Sciatic nerve (tissue), 2 donors: ENCODE results near the gene CNPY2. TPM values are rescaled to one million over a fixed set of nuclear protein-coding genes. Genes with fewer than 3 reads are reported as not detected.
A peak's percentile ranks its signal among the peaks of the same experiment; 100 is the strongest.
"Not testable (repeated sequence)": the region's sequence is repeated elsewhere in the genome, so short reads cannot be mapped to it uniquely, and the experiment has no call there.

Experiments
- ATAC-seq: fragments of 200-7000 bp; cut with Tn5 transposase; one replicate; pipeline ENCODE4 v1.9.1; 2020; ENCODE audit warnings: mild to moderate bottlenecking, moderate library complexity
- DNase-seq: peaks from one replicate; pipeline ENCODE4 v3.0.0-alpha.2; 2020; ENCODE audit warnings: low spot score
- intact Hi-C: fragments of 100-400 bp; cut with DNase I; formaldehyde crosslinking; loops from one replicate; pipeline ENCODE4 v1.14.2; 2022
- total RNA-seq: library from RNA; stranded (reverse); fragmentation: NEBNext Ultra II Directional; extraction: Animal tissue kit (Norgen Biotek cat#: 25700); gene quantifications from one replicate; pipeline ENCODE4 v1.2.1, GENCODE V29; 2021
- donor health status: DM: no; HTN: no; CAD: no.
- donor health status: DM: no; HTN: no; CAD: no.

CNPY2 gene
- 87.3 TPM for total RNA-seq

GRCh38 chr12:56315622-56316473, at the start of gene CNPY2:
Gene CNPY2, minus strand, starts transcription at chr12:56315988. Its CDS starts 771 bp downstream, at chr12:56315217.
- ATAC-seq, result peak; percentile 97
- intact Hi-C loops, result no loop called here
- peak; percentile 96 for DNase-seq

DNA sequence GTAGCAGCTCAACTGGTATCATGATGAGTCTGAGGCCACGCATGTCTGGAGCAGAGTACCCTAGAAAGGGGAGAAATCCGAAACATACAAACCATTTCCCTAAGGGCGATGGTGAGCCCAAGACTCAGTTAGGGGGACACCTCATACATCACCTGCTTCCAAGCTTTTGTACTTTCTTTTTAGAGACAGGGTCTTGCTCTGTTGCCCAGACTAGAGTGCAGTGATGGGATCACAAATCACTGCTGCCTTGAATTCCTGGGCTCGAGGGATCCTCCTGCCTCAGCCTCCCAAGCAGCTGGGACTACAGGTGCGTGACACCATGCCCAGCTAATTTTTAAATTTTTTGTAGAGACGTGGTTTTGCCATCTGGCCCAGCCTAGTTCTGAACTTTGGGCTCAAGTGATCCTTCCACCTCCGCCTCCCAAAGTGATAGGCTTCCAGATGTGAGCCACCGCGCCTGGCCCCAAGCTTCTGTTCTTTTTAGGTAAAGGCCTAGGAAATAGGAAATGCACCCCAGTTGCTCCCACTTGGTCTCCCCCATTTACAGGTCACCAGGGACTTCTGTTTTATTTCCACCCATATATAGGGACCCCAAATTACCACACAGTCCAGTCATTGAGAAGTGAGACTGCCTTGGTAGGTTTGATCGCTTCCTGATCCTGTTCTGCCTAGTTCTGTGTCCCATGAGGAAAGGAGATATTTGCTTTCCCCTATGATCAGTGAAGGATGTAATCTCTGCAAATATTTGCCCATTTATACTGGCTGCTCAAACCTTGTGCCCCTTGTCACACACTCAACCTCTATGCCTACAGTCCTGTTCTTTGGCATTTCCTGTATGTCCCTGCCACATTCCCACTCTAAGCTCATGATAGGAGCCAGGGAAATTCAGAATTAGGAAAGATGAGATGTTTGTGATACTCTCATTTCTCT, 46.6 kb upstream of the CNPY2 start, which contains the start of gene APOF:
Gene APOF (minus strand): TSS at position 728 of the 930 bp plus-strand sequence. CDS start 112 bp downstream, at position 616.
- intact Hi-C loops, result no loop called here
- DNase-seq (no peak), ATAC-seq (no peak)

DNA sequence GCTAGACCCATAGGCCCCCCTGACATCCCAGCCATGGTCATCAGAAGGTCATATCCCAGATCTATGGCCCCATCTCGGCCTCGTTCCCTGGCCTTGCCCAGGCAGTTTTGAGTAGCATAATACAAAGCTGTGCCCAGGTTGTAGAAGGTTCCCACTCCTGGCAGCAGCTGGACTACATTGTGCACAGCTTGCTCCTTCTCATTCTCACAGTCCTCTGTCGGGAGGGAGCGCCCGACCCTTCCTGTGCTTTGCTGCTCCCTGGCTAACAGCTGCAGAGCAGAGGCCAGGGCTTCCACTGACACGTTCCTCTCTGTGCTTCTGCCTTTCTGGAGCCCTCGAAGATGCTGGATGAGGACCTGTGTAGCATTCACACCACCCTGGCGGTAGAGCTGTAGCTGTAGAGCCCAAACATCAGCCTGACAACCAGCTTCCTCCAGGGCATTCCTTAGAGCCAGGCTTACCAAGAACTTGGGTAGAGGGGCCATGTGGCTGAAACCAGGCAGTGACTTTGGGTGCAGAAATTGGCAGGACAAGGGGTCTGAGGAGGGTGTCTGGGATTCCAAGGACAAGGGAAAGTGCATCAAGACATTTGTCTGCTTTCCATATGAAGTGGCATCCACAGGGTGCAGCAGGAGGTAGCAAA, 45.8 kb upstream of the CNPY2 start:
- no peak for DNase-seq
- intact Hi-C loops, result no loop called here

DNA sequence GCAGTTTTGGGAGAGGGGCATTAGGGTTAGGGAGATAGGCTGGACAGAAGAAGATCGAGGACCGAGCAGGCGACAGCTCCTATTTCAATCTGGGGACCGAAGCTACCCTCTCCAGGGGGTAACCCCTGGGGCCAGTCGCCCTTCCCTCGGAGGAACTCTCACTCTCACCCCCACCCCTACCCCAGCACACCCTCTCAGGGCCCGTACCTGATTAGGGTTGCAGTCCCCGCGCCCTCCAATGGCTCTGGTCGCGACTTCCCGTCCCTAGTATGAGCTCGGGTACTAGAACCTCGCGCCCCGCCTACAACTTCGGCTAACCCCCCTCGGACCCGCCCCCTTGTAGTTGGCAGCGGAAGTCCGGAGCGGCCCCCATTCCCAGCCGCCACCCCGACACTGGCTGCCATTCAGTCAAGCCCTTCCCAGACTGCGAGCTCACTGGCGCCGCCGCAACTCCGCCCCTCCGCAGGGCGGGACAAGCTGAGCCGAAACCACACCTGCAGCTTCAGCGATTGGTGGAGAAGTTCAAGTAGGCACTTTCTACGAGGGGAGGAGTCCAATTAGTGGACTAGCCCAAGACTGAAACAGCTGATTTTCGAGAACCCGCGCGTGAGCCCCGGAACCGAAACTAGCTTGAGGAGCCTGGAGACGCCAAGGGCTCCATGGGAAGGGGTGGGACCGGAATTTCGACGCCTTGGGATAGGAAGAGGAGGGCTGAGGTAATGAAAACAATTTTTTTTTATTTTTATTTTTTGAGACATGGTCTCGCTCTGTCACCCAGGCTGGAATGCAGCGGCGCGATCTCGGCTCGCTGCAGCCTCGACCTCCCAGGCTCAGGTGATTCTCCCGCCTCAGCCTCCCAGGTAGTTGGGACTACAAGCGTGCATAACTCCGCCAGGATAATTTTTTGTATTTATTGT, 44.3 kb upstream of the CNPY2 start, which contains the start of gene STAT2:
Gene STAT2 (minus strand): TSS at position 257 of the 917 bp plus-strand sequence. CDS start 3,536 bp downstream, outside the sequence.
- ATAC-seq (peak; percentile 98), DNase-seq (peak; percentile 99)
- intact Hi-C loops, result loop anchor here (1.0 to 10.0 kb wide), 2 partner anchors 8 to 95 kb away; partner anchors contain the start of gene MIP

More for the DNA sequence above, 45.8 kb upstream of the CNPY2 start:
- ATAC-seq, result no peak

DNA sequence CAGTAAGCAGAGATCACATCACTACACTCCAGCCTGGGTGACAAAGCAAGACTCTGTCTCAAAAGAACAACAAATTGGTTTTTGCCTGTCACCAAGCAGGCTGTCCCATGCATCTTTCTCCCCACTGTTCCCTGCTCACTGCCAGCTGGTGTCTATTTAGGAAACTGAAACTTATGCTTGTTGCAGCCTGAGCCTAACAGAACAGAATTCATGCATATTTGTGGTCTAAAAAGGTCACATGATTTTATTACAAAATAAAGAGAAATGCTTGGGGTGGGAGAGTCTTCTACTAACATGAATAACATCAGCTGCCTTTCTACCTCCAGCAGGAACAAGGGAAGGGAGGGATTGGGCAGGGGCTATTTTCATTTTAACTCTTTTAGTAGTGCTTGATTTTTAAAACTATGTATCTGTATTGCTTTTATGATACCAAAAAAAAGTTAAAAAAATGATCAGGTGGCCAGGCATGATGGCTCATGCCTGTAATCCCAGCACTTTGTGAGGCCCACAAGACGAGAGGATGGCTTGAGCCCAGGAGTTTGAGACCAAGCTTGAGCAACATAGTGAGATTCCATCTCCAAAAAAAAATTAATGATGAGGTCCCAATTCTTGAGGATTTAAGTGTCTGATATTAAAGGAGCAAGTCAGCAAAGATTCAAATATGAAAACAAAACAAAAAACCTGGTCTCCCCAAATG, 43.2 kb upstream of the CNPY2 start:
- ATAC-seq (peak; percentile 39), DNase-seq (no peak)
- intact Hi-C loops, result loop anchor here (10.0 kb wide), 1 partner anchor 96 kb away; the partner anchor contains the start of gene MIP

- intact Hi-C loops, result loop anchor here (10.0 kb wide), 1 partner anchor 103 kb away; the partner anchor contains the start of gene MIP
- DNase-seq, result no peak
- ATAC-seq, result no peak
These were observed 35.5 kb upstream of the CNPY2 start for GRCh38 chr12:56351325-56351724.

DNA sequence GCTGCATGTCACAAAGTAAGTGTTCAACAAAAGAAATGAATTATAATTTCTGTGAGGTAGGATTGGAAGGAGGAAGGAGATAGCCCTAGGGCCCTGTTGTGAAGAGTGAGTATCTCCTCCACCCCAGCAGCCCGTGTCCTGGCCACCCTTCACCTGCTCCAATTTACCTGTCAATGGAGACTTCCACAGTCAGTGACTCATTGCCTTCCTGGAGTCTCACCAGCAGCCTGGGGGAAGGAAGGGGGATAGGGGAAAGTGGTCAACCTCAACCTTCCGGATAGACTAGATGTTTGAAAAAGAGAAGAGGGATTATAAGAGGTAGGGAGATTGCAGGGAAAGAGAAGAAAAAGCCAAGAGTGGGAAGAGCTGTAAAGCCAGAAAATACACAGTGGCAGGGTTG, 34.9 kb upstream of the CNPY2 start:
- DNase-seq (no peak), ATAC-seq (no peak)
- intact Hi-C loops, result loop anchor here (10.0 kb wide), 1 partner anchor 104 kb away; the partner anchor contains the start of gene MIP

DNA sequence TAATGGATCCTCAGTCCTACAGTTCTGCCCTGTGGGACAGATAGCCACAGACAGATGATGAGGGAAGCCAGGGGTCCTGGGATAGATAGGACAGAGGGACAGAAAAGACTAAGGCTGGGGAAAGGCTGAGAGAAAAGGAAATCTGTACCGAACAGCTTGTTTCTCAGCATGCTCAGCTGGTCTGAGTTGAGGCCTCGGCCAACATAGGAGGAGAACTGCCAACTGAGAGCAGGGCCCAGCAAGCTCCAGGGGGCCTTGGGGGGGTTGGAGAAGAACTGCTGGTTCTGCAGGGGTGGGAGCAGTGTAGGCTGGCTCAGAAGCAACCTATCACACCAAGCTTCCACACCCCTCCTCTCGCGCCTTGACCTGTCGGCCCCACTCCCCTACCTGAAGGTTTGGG, 33.0 kb upstream of the CNPY2 start:
- no peak for ATAC-seq
- intact Hi-C loops, result no loop called here
- no peak for DNase-seq

GRCh38 chr12:56347255-56347654, 31.5 kb upstream of the CNPY2 start:
- ATAC-seq, DNase-seq, intact Hi-C loops: not testable (repeated sequence)

GRCh38 chr12:56346675-56347074, 30.9 kb upstream of the CNPY2 start:
- ATAC-seq, result no peak
- intact Hi-C loops, result no loop called here
- no peak for DNase-seq

DNA sequence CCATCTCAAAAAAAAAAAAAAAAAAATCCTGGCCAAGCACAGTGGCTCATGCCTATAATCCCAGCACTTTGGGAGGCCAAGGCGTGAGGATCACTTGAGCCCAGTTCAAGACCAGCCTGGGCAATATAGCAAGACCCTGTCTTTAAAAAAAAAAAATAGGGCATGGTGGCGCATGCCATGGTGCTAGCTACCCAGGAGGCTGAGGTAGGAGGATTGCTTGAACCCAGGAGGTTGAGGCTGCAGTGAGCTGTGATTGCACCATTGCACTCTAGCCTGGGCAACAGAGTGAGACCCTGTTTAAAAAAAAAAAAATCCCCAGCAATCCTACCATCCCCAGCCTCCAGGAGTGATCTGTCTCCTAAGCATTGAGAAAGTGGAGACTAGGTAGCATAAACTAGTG, 26.5 kb upstream of the CNPY2 start:
- ATAC-seq, DNase-seq, intact Hi-C loops: not testable (repeated sequence)

- no peak for ATAC-seq
- no peak for DNase-seq
- intact Hi-C loops, result no loop called here
These were observed 25.8 kb upstream of the CNPY2 start for GRCh38 chr12:56341616-56342015.

DNA sequence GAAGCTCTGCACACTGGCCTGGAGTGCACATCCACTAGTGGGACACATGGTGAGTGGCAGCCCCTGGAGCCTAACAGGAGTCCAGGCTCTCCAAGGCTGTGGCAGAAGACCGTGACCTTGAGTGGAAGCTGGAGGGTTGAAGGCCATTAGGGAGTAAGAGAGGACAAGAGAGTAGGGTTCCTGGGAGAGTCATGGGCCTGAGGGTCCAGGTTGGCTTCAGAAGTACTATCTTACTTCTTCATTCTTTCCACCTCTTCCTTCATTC, 23.3 kb upstream of the CNPY2 start:
- DNase-seq, result no peak
- intact Hi-C loops, result no loop called here
- no peak for ATAC-seq

GRCh38 chr12:56338308-56339157, 22.7 kb upstream of the CNPY2 start, which contains the start of gene IL23A:
Gene IL23A, plus strand, starts transcription at chr12:56338884. Its CDS starts 161 bp downstream, at chr12:56339045.
- ATAC-seq (no peak), DNase-seq (no peak)
- intact Hi-C loops, result no loop called here

- ATAC-seq (no peak), DNase-seq (no peak)
- intact Hi-C loops, result no loop called here
These were observed 22.0 kb upstream of the CNPY2 start for GRCh38 chr12:56337753-56338251.
